HCT116 (cell line): ENCODE results near the gene ADGRE3. TPM values are rescaled to one million over a fixed set of nuclear protein-coding genes. Genes with fewer than 3 reads are reported as not detected.

Experiments used
- ATAC-seq: fragments of 200-7000 bp; cut with Tn5 transposase; 2 replicates; pipeline ENCODE4 v1.9.1; 2020; ENCODE audit warnings: mild to moderate bottlenecking, moderate library complexity
- BruUV-seq: library from RNA; stranded (reverse); fragments of 400-500 nt; replicated peaks from 2 replicates; lab custom pipeline; 2021; lab: Mats Ljungman, UMichigan
- CTCF ChIA-PET: fragments of 300-600 bp; sonication (Branson Sonifier 250); formaldehyde crosslinking; loops from one replicate; lab custom pipeline; 2021; ENCODE audit warnings: antibody characterized with exemption; lab: Charles Lee
- POLR2A ChIA-PET: fragments of 300-600, 350-600 bp; sonication (Branson Sonifier 250); formaldehyde crosslinking; loops from one replicate; lab custom pipeline; 2021; ENCODE audit warnings: antibody characterized with exemption; lab: Charles Lee
- RAD21 ChIA-PET, 2 experiments: fragments of 300-600 bp; sonication (Branson Sonifier 250); formaldehyde crosslinking; loops; one replicate each; lab custom pipeline; 2023; ENCODE audit warnings: low total read pairs in 2 of 2; ENCODE audit not compliant: uncharacterized antibody in 2 of 2, unreplicated experiment in 2 of 2, low non-redundant PET in 1 of 2; lab: Charles Lee
- DNase-seq: peaks from one replicate; pipeline ENCODE4 v3.0.0-alpha.2; 2010; ENCODE audit warnings: low read depth, low spot score
- H2AFZ ChIP-seq: fragments of 200-600 bp; shearing (Covaris generic), sonication (generic); 2 replicates; pipeline ENCODE4 v1.6.1; 2017; ENCODE audit warnings: low read depth, mixed run types, mixed read lengths, antibody characterized with exemption, low read length; ENCODE audit not compliant: poor library complexity, severe bottlenecking
- H3K27ac ChIP-seq: 2 replicates; pipeline ENCODE4 v1.5.1; 2012; ENCODE audit warnings: low read depth, low read length
- H3K27me3 ChIP-seq: fragments of 200-600 bp; sonication (generic); 2 replicates; pipeline ENCODE4 v1.6.1; 2016; ENCODE audit warnings: mixed run types, low read length, mixed read lengths; ENCODE audit not compliant: insufficient read depth
- H3K36me3 ChIP-seq, 2 experiments: fragments of 200-500 bp in 1 of 2; fragments of 200-600 bp in 1 of 2; sonication (Bioruptor generic) in 1 of 2; sonication (generic) in 1 of 2; 2 replicates each; pipeline versions ENCODE4 v1.5.1 to v1.6.1; 2014 to 2016; ENCODE audit warnings: low read length in 2 of 2, inconsistent platforms in 1 of 2, mixed read lengths in 1 of 2, mixed run types in 1 of 2; ENCODE audit not compliant: insufficient read depth in 2 of 2, control insufficient read depth in 1 of 2
- H3K4me1 ChIP-seq, 2 experiments: fragments of 200-600 bp in 1 of 2; sonication (generic) in 1 of 2; 2 replicates each; pipeline versions ENCODE4 v1.5.1 to v1.6.1; 2012 to 2017; ENCODE audit warnings: low read length in 2 of 2, inconsistent platforms in 1 of 2, mild to moderate bottlenecking in 1 of 2, mixed read lengths in 1 of 2, mixed run types in 1 of 2, moderate library complexity in 1 of 2; ENCODE audit not compliant: insufficient read depth in 2 of 2, control insufficient read depth in 1 of 2
- H3K4me2 ChIP-seq: fragments of 200-600 bp; sonication (generic); 2 replicates; pipeline ENCODE4 v1.6.1; 2017; ENCODE audit warnings: mixed run types, low read length, mixed read lengths
- H3K4me3 ChIP-seq, 2 experiments: fragments of 200-600 bp in 1 of 2; sonication (generic) in 1 of 2; replicated peaks in 1 of 2; 2 replicates each; pipeline ENCODE4 v1.5.1; 2011 to 2016; ENCODE audit warnings: low read length in 2 of 2, control low read depth in 1 of 2, low read depth in 1 of 2, mild to moderate bottlenecking in 1 of 2, mixed read lengths in 1 of 2, mixed run types in 1 of 2
- H3K79me2 ChIP-seq: fragments of 200-600 bp; sonication (generic); 2 replicates; pipeline ENCODE4 v1.6.1; 2017; ENCODE audit warnings: mild to moderate bottlenecking, mixed run types, low read length, moderate library complexity, mixed read lengths; ENCODE audit not compliant: insufficient read depth
- H3K9ac ChIP-seq: fragments of 200-600 bp; sonication (generic); 2 replicates; pipeline ENCODE4 v1.6.1; 2016; ENCODE audit warnings: low read length, mixed read lengths
- H3K9me2 ChIP-seq: fragments of 200-600 bp; sonication (generic), shearing (Covaris generic); 2 replicates; pipeline ENCODE4 v1.6.1; 2017; ENCODE audit warnings: mixed run types, mild to moderate bottlenecking, moderate library complexity; ENCODE audit not compliant: insufficient read depth
- H3K9me3 ChIP-seq, 2 experiments: fragments of 200-500 bp in 1 of 2; fragments of 200-600 bp in 1 of 2; sonication (Bioruptor generic) in 1 of 2; sonication (generic) in 1 of 2; 2 replicates each; pipeline ENCODE4 v1.6.1; 2014 to 2017; ENCODE audit warnings: low read length in 2 of 2, mixed read lengths in 2 of 2, inconsistent platforms in 1 of 2, low read depth in 1 of 2, mild to moderate bottlenecking in 1 of 2, mixed run types in 1 of 2, moderate library complexity in 1 of 2; ENCODE audit not compliant: control insufficient read depth in 1 of 2, insufficient read depth in 1 of 2
- H4K20me1 ChIP-seq: fragments of 200-600 bp; sonication (generic), shearing (Covaris generic); 2 replicates; pipeline ENCODE4 v1.6.1; 2017; ENCODE audit warnings: mixed run types, mild to moderate bottlenecking, moderate library complexity; ENCODE audit not compliant: insufficient read depth
- CEBPB ChIP-seq: IDR thresholded peaks from 2 replicates; pipeline ENCODE4 v1.6.1; 2012; ENCODE audit warnings: low read depth
- EGR1 ChIP-seq: IDR thresholded peaks from 2 replicates; pipeline ENCODE4 v1.6.1; 2012; ENCODE audit warnings: low read depth
- ELF1 ChIP-seq: IDR thresholded peaks from 2 replicates; pipeline ENCODE4 v1.6.1; 2012; ENCODE audit warnings: low read depth, borderline replicate concordance
- EZH2phosphoT487 ChIP-seq: fragments of 200-600 bp; IDR thresholded peaks from 2 replicates; pipeline ENCODE4 v1.6.1; 2018; ENCODE audit warnings: antibody characterized with exemption, borderline replicate concordance
- JUND ChIP-seq: IDR thresholded peaks from 2 replicates; pipeline ENCODE4 v1.6.1; 2012
- POLR2A ChIP-seq: IDR thresholded peaks from 2 replicates; pipeline ENCODE4 v1.7.0; 2011; ENCODE audit warnings: borderline replicate concordance; ENCODE audit not compliant: insufficient read depth, insufficient read length; ENCODE audit errors: extremely low read depth
- REST ChIP-seq: IDR thresholded peaks from 2 replicates; pipeline ENCODE4 v1.6.1; 2012; ENCODE audit warnings: low read depth
- SIN3A ChIP-seq: IDR thresholded peaks from 2 replicates; pipeline ENCODE4 v1.6.1; 2012; ENCODE audit warnings: low read depth
- YY1 ChIP-seq: IDR thresholded peaks from 2 replicates; pipeline ENCODE4 v1.6.1; 2011; ENCODE audit warnings: low read length, low read depth, moderate library complexity, mild to moderate bottlenecking; ENCODE audit not compliant: insufficient replicate concordance; ENCODE audit errors: extremely low read depth
- ZBTB33 ChIP-seq: IDR thresholded peaks from 2 replicates; pipeline ENCODE4 v1.6.1; 2011; ENCODE audit warnings: mild to moderate bottlenecking, low read length, moderate library complexity; ENCODE audit not compliant: insufficient replicate concordance; ENCODE audit errors: extremely low read depth
- ZNF274 ChIP-seq: fragments of 200-500 bp; sonication (Bioruptor generic); IDR thresholded peaks from 2 replicates; pipeline ENCODE4 v1.6.1; 2014; ENCODE audit warnings: mild to moderate bottlenecking, low read depth, low read length, inconsistent platforms
- intact Hi-C: fragments of 100-400 bp; cut with micrococcal nuclease; formaldehyde crosslinking; loops from 2 replicates; pipeline ENCODE4 v1.10.0; 2022
- total RNA-seq: library from RNA; stranded (reverse); gene quantifications from one replicate; pipeline ENCODE4 v1.2.1, GENCODE V29; 2021; ENCODE audit not compliant: unreplicated experiment

The ADGRE3 gene
- total RNA-seq, 1 experiment from 2014 or later = not detected

- POLR2A ChIA-PET = no interaction called here
- H3K36me3 ChIP-seq = no peaks in the 10 kb centered on the region
Observed at GRCh38 chr19:14655726-14656125, 18.9 kb downstream of the ADGRE3 start.

More at GRCh38 chr19:14655726-14656125, 18.9 kb downstream of the ADGRE3 start:
- H3K27ac ChIP-seq = no peak overlapping the region
- H3K4me2 ChIP-seq = no peak overlapping the region
- no peaks in the 10 kb centered on the region for H3K9me2 ChIP-seq
- H3K4me3 ChIP-seq = no peak overlapping the region
- H3K79me2 ChIP-seq = no peaks in the 10 kb centered on the region
- no peak for DNase-seq
- ATAC-seq = no peak
- H3K9ac ChIP-seq = no peak overlapping the region
- no peaks in the 10 kb centered on the region for H4K20me1 ChIP-seq
- ChIA-PET CTCF (no interaction called here), RAD21 (no interaction called here)
- intact Hi-C loops = no loop called here
- no peaks in the 10 kb centered on the region for H3K4me1 ChIP-seq
- TF ChIP-seq ZNF274 (no peak), REST (no peak), YY1 (no peak), EZH2phosphoT487 (no peak), ZBTB33 (no peak), EGR1 (no peak), POLR2A (no peak), CEBPB (no peak), SIN3A (no peak), ELF1 (no peak), JUND (no peak)
- no peak overlapping the region for H2AFZ ChIP-seq
- no TSS peak for BruUV-seq
- peaks cover 4% of the 10 kb centered on the region; the same call in 1 of the 2 replicates for H3K27me3 ChIP-seq
- H3K9me3 ChIP-seq = no peaks in the 10 kb centered on the region
